Endothelial cell of umbilical vein (primary cell): Measurements from ENCODE around the gene CXADR.

Experiments
- CTCF ChIP-seq, 2 donors: IDR thresholded peaks; 1 replicate in 1 of 2; 2 replicates in 1 of 2; pipeline ENCODE4 v1.5.1; 2011; ENCODE audit warnings: low read length in 2 of 2, mild to moderate bottlenecking in 2 of 2, moderate library complexity in 2 of 2, control low read depth in 1 of 2, inconsistent platforms in 1 of 2, low read depth in 1 of 2; ENCODE audit not compliant: insufficient read depth in 1 of 2; ENCODE audit errors: extremely low read depth in 1 of 2
- JUN ChIP-seq: IDR thresholded peaks from 2 replicates; pipeline ENCODE4 v1.6.1; 2011; ENCODE audit warnings: borderline replicate concordance, low read depth; ENCODE audit not compliant: insufficient read length, insufficient read depth
- POLR2A ChIP-seq: IDR thresholded peaks from 2 replicates; pipeline ENCODE4 v1.6.1; 2012; ENCODE audit warnings: low read depth, mild to moderate bottlenecking, control low read depth, low read length
- POLR2AphosphoS5 ChIP-seq: IDR thresholded peaks from 2 replicates; pipeline ENCODE4 v1.6.1; 2012; ENCODE audit warnings: low read depth, mild to moderate bottlenecking, control low read depth, low read length, moderate library complexity; ENCODE audit not compliant: insufficient read depth

GRCh38 chr21:17529648-17530047 lies 16.8 kb downstream of the CXADR start:
- TF ChIP-seq CTCF (IDR thresholded peaks at IDR 0.05; ENCODE audit: extremely low read depth in 1 of 2, insufficient read depth in 1 of 2, low read depth in 1 of 2, low read length in 2 of 2) (no peak), JUN (no peak), POLR2A (no peak), POLR2AphosphoS5 (no peak)
